Measurements from ENCODE around the gene ZBTB7C. TPM values are rescaled to one million over a fixed set of nuclear protein-coding genes. Genes with fewer than 3 reads are reported as not detected.

The ZBTB7C gene
- total RNA-seq, 1 donor from 2014 or later: 0.15 TPM

DNA sequence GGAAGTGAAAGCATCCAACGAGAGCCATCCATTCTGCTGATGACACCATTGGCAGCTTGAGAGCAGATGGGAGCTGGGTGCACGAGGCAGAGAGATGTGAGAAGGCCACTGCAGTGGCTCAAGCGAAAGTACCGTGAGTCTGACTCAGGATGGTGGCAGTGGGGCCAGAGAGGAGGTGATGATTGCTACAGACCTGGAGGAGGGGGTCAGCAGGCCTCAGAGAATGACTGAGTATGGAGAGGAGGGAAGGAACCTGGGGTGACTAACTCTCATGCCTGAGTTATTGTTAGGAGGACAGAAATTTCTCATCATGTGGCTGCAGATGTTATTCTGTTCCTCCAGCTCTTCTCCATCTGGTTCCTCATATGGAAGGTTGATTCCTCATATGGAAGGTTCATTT, 8.8 kb upstream of the ZBTB7C start:
- no peak for DNase-seq (ENCODE audit: low spot score)
- H3K79me2 ChIP-seq (ENCODE audit: low read depth): no peaks in the 10 kb centered on the region
- peaks cover 8% of the 10 kb centered on the region for H3K4me1 Mint-ChIP-seq
- H3F3A ChIP-seq (ENCODE audit: low read depth): no peaks in the 10 kb centered on the region
- no peak overlapping the region for H3K27ac Mint-ChIP-seq
- peaks cover 2% of the 10 kb centered on the region for H3K9me3 Mint-ChIP-seq
- H3K27ac ChIP-seq: no peak overlapping the region
- no peak for TF ChIP-seq EZH2phosphoT487 (IDR thresholded peaks at IDR 0.05)
- TF ChIP-seq, protein P1, sequence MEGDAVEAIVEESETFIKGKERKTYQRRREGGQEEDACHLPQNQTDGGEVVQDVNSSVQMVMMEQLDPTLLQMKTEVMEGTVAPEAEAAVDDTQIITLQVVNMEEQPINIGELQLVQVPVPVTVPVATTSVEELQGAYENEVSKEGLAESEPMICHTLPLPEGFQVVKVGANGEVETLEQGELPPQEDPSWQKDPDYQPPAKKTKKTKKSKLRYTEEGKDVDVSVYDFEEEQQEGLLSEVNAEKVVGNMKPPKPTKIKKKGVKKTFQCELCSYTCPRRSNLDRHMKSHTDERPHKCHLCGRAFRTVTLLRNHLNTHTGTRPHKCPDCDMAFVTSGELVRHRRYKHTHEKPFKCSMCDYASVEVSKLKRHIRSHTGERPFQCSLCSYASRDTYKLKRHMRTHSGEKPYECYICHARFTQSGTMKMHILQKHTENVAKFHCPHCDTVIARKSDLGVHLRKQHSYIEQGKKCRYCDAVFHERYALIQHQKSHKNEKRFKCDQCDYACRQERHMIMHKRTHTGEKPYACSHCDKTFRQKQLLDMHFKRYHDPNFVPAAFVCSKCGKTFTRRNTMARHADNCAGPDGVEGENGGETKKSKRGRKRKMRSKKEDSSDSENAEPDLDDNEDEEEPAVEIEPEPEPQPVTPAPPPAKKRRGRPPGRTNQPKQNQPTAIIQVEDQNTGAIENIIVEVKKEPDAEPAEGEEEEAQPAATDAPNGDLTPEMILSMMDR (IDR thresholded peaks at IDR 0.05): no peak
- TF ChIP-seq EZH2 (IDR thresholded peaks at IDR 0.05): no peak
- H3K9ac ChIP-seq: no peak overlapping the region
- no peaks in the 10 kb centered on the region for H3K9me3 ChIP-seq (ENCODE audit: low read depth)
- peaks cover 74% of the 10 kb centered on the region for H3K27me3 ChIP-seq
- peaks cover 6% of the 10 kb centered on the region for H3K4me1 ChIP-seq
- H4K20me1 ChIP-seq (ENCODE audit: low read depth): no peaks in the 10 kb centered on the region
- no peak overlapping the region for H2AFZ ChIP-seq (replicated peaks)
- H3K4me2 ChIP-seq: no peak overlapping the region
- H3K4me3 Mint-ChIP-seq: no peak overlapping the region
- H3K36me3 Mint-ChIP-seq: no peaks in the 10 kb centered on the region
- H3K36me3 ChIP-seq: no peaks in the 10 kb centered on the region
- H3K27me3 Mint-ChIP-seq (ENCODE audit: insufficient read depth, low read depth): peaks cover 32% of the 10 kb centered on the region
- no peak overlapping the region for H3K4me3 ChIP-seq

DNA sequence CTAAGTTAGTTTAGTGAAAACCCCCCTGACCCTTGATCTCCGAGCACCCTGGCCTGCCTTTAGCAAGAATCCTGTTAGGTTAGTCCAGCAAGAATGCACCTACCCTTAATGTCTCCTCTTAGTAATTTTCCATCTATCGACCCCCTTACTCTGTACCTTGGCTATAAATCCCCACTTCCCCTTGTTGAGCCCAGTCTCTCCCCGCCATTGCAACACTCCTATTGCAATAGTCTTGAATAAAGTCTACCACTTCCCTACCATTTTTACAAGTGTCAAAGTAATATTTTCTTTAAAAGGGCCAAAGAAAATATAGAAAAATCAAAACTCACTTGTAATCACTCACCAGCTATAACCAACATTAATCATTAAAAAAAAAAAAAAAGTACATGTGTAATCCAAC, 4.2 kb upstream of the ZBTB7C start:
- H3K4me1 Mint-ChIP-seq: peaks cover 4% of the 10 kb centered on the region
- H4K20me1 ChIP-seq (ENCODE audit: low read depth): peaks cover 16% of the 10 kb centered on the region
- H3K27me3 Mint-ChIP-seq (ENCODE audit: insufficient read depth, low read depth): peaks cover 46% of the 10 kb centered on the region
- DNase-seq (ENCODE audit: low spot score): no peak
- TF ChIP-seq EZH2phosphoT487 (IDR thresholded peaks at IDR 0.05) (no peak), EZH2 (IDR thresholded peaks at IDR 0.05) (no peak)
- TF ChIP-seq, protein P1 (IDR thresholded peaks at IDR 0.05): no peak
- no peak overlapping the region for H3K4me2 ChIP-seq
- H3K27ac Mint-ChIP-seq: no peak overlapping the region
- H3K9me3 Mint-ChIP-seq: peaks cover 2% of the 10 kb centered on the region
- H3K36me3 ChIP-seq: no peaks in the 10 kb centered on the region
- H3K4me1 ChIP-seq: peaks cover 7% of the 10 kb centered on the region
- no peak overlapping the region for H3K27ac ChIP-seq
- peaks cover 94% of the 10 kb centered on the region for H3K27me3 ChIP-seq
- no peaks in the 10 kb centered on the region for H3K79me2 ChIP-seq (ENCODE audit: low read depth)
- H3K9ac ChIP-seq: no peak overlapping the region
- no peaks in the 10 kb centered on the region for H3K36me3 Mint-ChIP-seq
- no peak overlapping the region for H2AFZ ChIP-seq (replicated peaks)
- peaks cover 23% of the 10 kb centered on the region for H3F3A ChIP-seq (ENCODE audit: low read depth)
- H3K4me3 Mint-ChIP-seq: no peak overlapping the region
- no peak overlapping the region for H3K4me3 ChIP-seq
- no peaks in the 10 kb centered on the region for H3K9me3 ChIP-seq (ENCODE audit: low read depth)

DNA sequence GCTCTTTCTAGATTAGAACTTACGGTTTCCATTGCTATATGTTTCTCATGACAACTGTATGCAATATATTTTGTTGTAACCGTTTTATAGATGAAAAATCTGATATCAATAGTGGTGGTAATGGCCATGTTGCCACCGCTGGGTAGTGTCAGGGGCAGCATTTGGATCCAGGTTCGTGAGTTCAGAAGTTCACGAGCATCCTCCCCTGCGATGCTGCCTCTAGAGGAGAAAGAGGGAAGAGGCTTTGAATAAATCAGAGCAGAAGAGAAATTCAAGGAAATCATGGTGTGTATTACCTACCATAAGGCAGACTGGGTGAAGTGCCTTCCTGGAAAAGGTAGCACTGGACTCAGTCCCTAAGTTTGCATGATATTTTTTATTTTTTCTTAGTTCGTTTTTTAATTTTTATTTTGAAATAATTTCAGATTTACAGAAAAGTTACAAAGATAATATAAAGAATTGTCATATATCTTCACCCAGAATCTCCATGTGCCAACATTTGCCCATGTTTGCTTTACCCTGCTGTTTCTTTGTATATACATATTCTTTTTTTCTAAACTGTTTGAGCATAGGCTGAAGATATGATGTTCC, 3.3 kb upstream of the ZBTB7C start:
- Mint-ChIP-seq H3K4me3 (no peak overlapping the region), H3K4me1 (peaks cover 13% of the 10 kb centered on the region), H3K36me3 (no peaks in the 10 kb centered on the region), H3K27me3 (ENCODE audit: insufficient read depth, low read depth) (peaks cover 49% of the 10 kb centered on the region), H3K27ac (no peak overlapping the region), H3K9me3 (peaks cover 2% of the 10 kb centered on the region)
- peaks cover 26% of the 10 kb centered on the region for H3F3A ChIP-seq (ENCODE audit: low read depth)
- no peaks in the 10 kb centered on the region for H3K79me2 ChIP-seq (ENCODE audit: low read depth)
- H3K27me3 ChIP-seq: peaks cover 95% of the 10 kb centered on the region
- H3K4me1 ChIP-seq: peaks cover 15% of the 10 kb centered on the region
- H3K9me3 ChIP-seq (ENCODE audit: low read depth): no peaks in the 10 kb centered on the region
- no peaks in the 10 kb centered on the region for H3K36me3 ChIP-seq
- H3K4me2 ChIP-seq: no peak overlapping the region
- H3K27ac ChIP-seq: no peak overlapping the region
- H4K20me1 ChIP-seq (ENCODE audit: low read depth): peaks cover 19% of the 10 kb centered on the region
- no peak overlapping the region for H3K9ac ChIP-seq
- TF ChIP-seq EZH2 (IDR thresholded peaks at IDR 0.05) (no peak), EZH2phosphoT487 (IDR thresholded peaks at IDR 0.05) (no peak)
- TF ChIP-seq, protein P1 (IDR thresholded peaks at IDR 0.05): peak; percentile 70
- H3K4me3 ChIP-seq: no peak overlapping the region
- DNase-seq (ENCODE audit: low spot score): peak; percentile 56
- H2AFZ ChIP-seq (replicated peaks): no peak overlapping the region
